Mesothelial cell of epicardium (in vitro differentiated cells): ENCODE results near the gene PPP1R18. TPM values are rescaled to one million over a fixed set of nuclear protein-coding genes. Genes with fewer than 3 reads are reported as not detected.
"Not testable (repeated sequence)": the region's sequence is repeated elsewhere in the genome, so short reads cannot be mapped to it uniquely, and the experiment has no call there.

Experiments used
- DNase-seq, 2 experiments: peaks; one replicate each; pipeline ENCODE4 v3.0.0; 2021; ENCODE audit warnings: low spot score in 2 of 2; ENCODE audit not compliant: unreplicated experiment in 2 of 2
- H3K27ac Mint-ChIP-seq: 2 replicates; pipeline ENCODE4 v1.8.0; 2021; ENCODE audit warnings: mixed read lengths
- H3K27me3 Mint-ChIP-seq: 2 replicates; pipeline ENCODE4 v1.8.0; 2021; ENCODE audit warnings: low read depth, mixed read lengths
- H3K36me3 Mint-ChIP-seq: 2 replicates; pipeline ENCODE4 v1.8.0; 2021; ENCODE audit warnings: mixed read lengths
- H3K4me1 Mint-ChIP-seq: 2 replicates; pipeline ENCODE4 v1.8.0; 2021; ENCODE audit warnings: mixed read lengths
- H3K4me3 Mint-ChIP-seq: 2 replicates; pipeline ENCODE4 v1.8.0; 2021; ENCODE audit warnings: mild to moderate bottlenecking, moderate library complexity, mixed read lengths
- H3K9me3 Mint-ChIP-seq: 2 replicates; pipeline ENCODE4 v1.8.0; 2021; ENCODE audit warnings: mixed read lengths
- CTCF ChIP-seq: fragments of 200-600 bp; sonication (generic); IDR thresholded peaks from one replicate; pipeline ENCODE4 v1.5.0; 2021; ENCODE audit warnings: antibody characterized with exemption; ENCODE audit not compliant: unreplicated experiment
- total RNA-seq: library from RNA; stranded (reverse); gene quantifications from 3 replicates; pipeline ENCODE4 v1.2.1, GENCODE V29; 2021

Gene PPP1R18
- total RNA-seq, 1 donor from 2014 or later: 30.6 TPM

- no peak for DNase-seq
- TF ChIP-seq CTCF: no peak
- H3K4me3 Mint-ChIP-seq: no peak overlapping the region
These were observed 41.6 kb upstream of the PPP1R18 start for GRCh38 chr6:30727920-30728553.

GRCh38 chr6:30726506-30727413, 40.3 kb upstream of the PPP1R18 start:
- Mint-ChIP-seq H3K9me3 (no peaks in the 10 kb centered on the region), H3K4me1 (peaks cover 34% of the 10 kb centered on the region), H3K27me3 (no peaks in the 10 kb centered on the region), H3K4me3 (no peak overlapping the region), H3K36me3 (peaks cover 37% of the 10 kb centered on the region), H3K27ac (peak overlapping the region; percentile 19)
- TF ChIP-seq CTCF: no peak
- no peak for DNase-seq

More at GRCh38 chr6:30727920-30728553, 41.6 kb upstream of the PPP1R18 start:
- no peaks in the 10 kb centered on the region for H3K9me3 Mint-ChIP-seq
- no peaks in the 10 kb centered on the region for H3K27me3 Mint-ChIP-seq
- H3K4me1 Mint-ChIP-seq: peaks cover 25% of the 10 kb centered on the region
- H3K36me3 Mint-ChIP-seq: peaks cover 34% of the 10 kb centered on the region
- peak overlapping the region; percentile 7 for H3K27ac Mint-ChIP-seq

GRCh38 chr6:30725713-30726505, 39.5 kb upstream of the PPP1R18 start:
- no peak for TF ChIP-seq CTCF
- H3K27me3 Mint-ChIP-seq: no peaks in the 10 kb centered on the region
- no peak for DNase-seq
- H3K4me3 Mint-ChIP-seq: no peak overlapping the region
- peaks cover 36% of the 10 kb centered on the region for H3K36me3 Mint-ChIP-seq
- no peaks in the 10 kb centered on the region for H3K9me3 Mint-ChIP-seq
- H3K27ac Mint-ChIP-seq: peak overlapping the region; percentile 48
- H3K4me1 Mint-ChIP-seq: peaks cover 36% of the 10 kb centered on the region

DNA sequence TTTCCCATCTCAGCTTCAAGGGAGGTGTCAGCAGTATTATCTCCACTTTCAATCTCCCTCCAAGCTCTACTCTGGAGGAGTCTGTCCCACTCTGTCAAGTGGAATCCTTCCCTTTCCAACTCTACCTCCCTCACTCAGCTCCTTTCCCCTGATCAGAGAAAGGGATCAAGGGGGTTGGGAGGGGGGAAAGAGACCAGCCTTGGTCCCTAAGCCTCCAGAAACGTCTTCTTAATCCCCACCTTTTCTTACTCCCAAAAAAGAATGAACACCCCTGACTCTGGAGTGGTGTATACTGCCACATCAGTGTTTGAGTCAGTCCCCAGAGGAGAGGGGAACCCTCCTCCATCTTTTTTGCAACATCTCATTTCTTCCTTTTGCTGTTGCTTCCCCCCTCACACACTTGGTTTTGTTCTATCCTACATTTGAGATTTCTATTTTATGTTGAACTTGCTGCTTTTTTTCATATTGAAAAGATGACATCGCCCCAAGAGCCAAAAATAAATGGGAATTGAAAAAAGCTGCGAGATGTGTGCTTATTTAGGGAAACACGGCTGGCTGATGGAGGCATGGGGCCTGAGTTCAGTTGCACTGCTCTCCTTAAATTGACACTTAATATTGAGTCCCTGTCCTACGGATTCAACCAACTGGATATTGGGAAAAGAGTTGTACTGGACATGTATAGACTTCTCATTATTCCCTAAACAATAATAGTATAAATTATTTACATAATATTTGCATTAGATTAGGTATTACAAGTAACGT, 38.6 kb upstream of the PPP1R18 start:
- Mint-ChIP-seq H3K9me3 (no peaks in the 10 kb centered on the region), H3K4me3 (no peak overlapping the region), H3K36me3 (peaks cover 31% of the 10 kb centered on the region), H3K27me3 (no peaks in the 10 kb centered on the region), H3K4me1 (peaks cover 34% of the 10 kb centered on the region), H3K27ac (peak overlapping the region; percentile 65)
- no peak for DNase-seq
- TF ChIP-seq CTCF: no peak

GRCh38 chr6:30723843-30724741, 37.6 kb upstream of the PPP1R18 start:
- H3K27ac Mint-ChIP-seq: peak overlapping the region; percentile 95
- not testable (repeated sequence) for H3K27me3 Mint-ChIP-seq, DNase-seq, H3K9me3 Mint-ChIP-seq
- peak overlapping the region; percentile 98 for H3K4me3 Mint-ChIP-seq
- peaks cover 27% of the 10 kb centered on the region for H3K36me3 Mint-ChIP-seq
- H3K4me1 Mint-ChIP-seq: peaks cover 43% of the 10 kb centered on the region

- peak overlapping the region; percentile 95 for H3K27ac Mint-ChIP-seq
- peak overlapping the region; percentile 98 for H3K4me3 Mint-ChIP-seq
- peaks cover 48% of the 10 kb centered on the region for H3K4me1 Mint-ChIP-seq
- H3K27me3 Mint-ChIP-seq, DNase-seq, H3K9me3 Mint-ChIP-seq: not testable (repeated sequence)
- H3K36me3 Mint-ChIP-seq: peaks cover 27% of the 10 kb centered on the region
These were observed 36.9 kb upstream of the PPP1R18 start for GRCh38 chr6:30723159-30723842.
